Measurements from ENCODE around the gene RNASE7. TPM values are rescaled to one million over a fixed set of nuclear protein-coding genes. Genes with fewer than 3 reads are reported as not detected.
A peak's percentile ranks its signal among the peaks of the same experiment; 100 is the strongest.

Gene RNASE7
- total RNA-seq, 1 donor from 2014 or later, result not detected

- Mint-ChIP-seq H3K4me3 (ENCODE audit: unreplicated experiment) (no peak overlapping the region), H3K4me1 (ENCODE audit: low read depth, unreplicated experiment) (peaks cover 7% of the 10 kb centered on the region), H3K27ac (ENCODE audit: unreplicated experiment) (no peak overlapping the region), H3K9me3 (ENCODE audit: unreplicated experiment) (no peaks in the 10 kb centered on the region), H3K27me3 (ENCODE audit: low read depth, unreplicated experiment) (no peaks in the 10 kb centered on the region), H3K36me3 (ENCODE audit: low read depth, unreplicated experiment) (peaks cover 31% of the 10 kb centered on the region)
- Histone ChIP-seq H3K27ac (ENCODE audit: low read depth, low read length) (no peak overlapping the region), H3K27me3 (ENCODE audit: insufficient read depth, low read length) (no peaks in the 10 kb centered on the region), H3K9ac (ENCODE audit: low read length) (no peak overlapping the region), H3K4me2 (ENCODE audit: low read length) (no peak overlapping the region), H3K4me1 (ENCODE audit: insufficient read depth, low read length) (peaks cover 5% of the 10 kb centered on the region), H3K9me3 (ENCODE audit: insufficient read depth, low read depth, low read length) (no peaks in the 10 kb centered on the region), H3K4me3 (ENCODE audit: insufficient read depth, low read depth, low read length) (no peak overlapping the region), H3K36me3 (ENCODE audit: insufficient read depth, low read length) (peaks cover 68% of the 10 kb centered on the region), H3K79me2 (ENCODE audit: insufficient read depth, low read length) (peaks cover 38% of the 10 kb centered on the region), H2AFZ (ENCODE audit: low read depth, low read length) (no peak overlapping the region), H4K20me1 (ENCODE audit: insufficient read depth, low read length) (peaks cover 76% of the 10 kb centered on the region)
- FAIRE-seq, result no peak
- TF ChIP-seq EZH2 (IDR thresholded peaks at IDR 0.05; ENCODE audit: insufficient read depth, low read length) (no peak), CTCF (IDR thresholded peaks at IDR 0.05; ENCODE audit: insufficient read depth, low read depth, low read length) (no peak)
- no peak for DNase-seq (ENCODE audit: low read depth)
These were observed 35.5 kb downstream of the RNASE7 start for GRCh38 chr14:21077672-21078071.

GRCh38 chr14:21078287-21078686 lies 36.1 kb downstream of the RNASE7 start:
- Mint-ChIP-seq H3K27ac (ENCODE audit: unreplicated experiment) (no peak overlapping the region), H3K36me3 (ENCODE audit: low read depth, unreplicated experiment) (peaks cover 31% of the 10 kb centered on the region), H3K4me1 (ENCODE audit: low read depth, unreplicated experiment) (peaks cover 5% of the 10 kb centered on the region), H3K27me3 (ENCODE audit: low read depth, unreplicated experiment) (no peaks in the 10 kb centered on the region), H3K4me3 (ENCODE audit: unreplicated experiment) (peak overlapping the region; percentile 34), H3K9me3 (ENCODE audit: unreplicated experiment) (no peaks in the 10 kb centered on the region)
- DNase-seq (ENCODE audit: low read depth) (no peak), FAIRE-seq (no peak)
- no peaks in the 10 kb centered on the region for H3K27me3 ChIP-seq (ENCODE audit: insufficient read depth, low read length)
- no peaks in the 10 kb centered on the region for H3K4me1 ChIP-seq (ENCODE audit: insufficient read depth, low read length)
- H3K4me2 ChIP-seq (ENCODE audit: low read length), result no peak overlapping the region
- H3K9ac ChIP-seq (ENCODE audit: low read length), result no peak overlapping the region
- H2AFZ ChIP-seq (ENCODE audit: low read depth, low read length), result no peak overlapping the region
- H3K27ac ChIP-seq (ENCODE audit: low read depth, low read length), result no peak overlapping the region
- no peak overlapping the region for H3K4me3 ChIP-seq (ENCODE audit: insufficient read depth, low read depth, low read length)
- peaks cover 74% of the 10 kb centered on the region for H4K20me1 ChIP-seq (ENCODE audit: insufficient read depth, low read length)
- no peaks in the 10 kb centered on the region for H3K9me3 ChIP-seq (ENCODE audit: insufficient read depth, low read depth, low read length)
- TF ChIP-seq EZH2 (IDR thresholded peaks at IDR 0.05; ENCODE audit: insufficient read depth, low read length) (no peak), CTCF (IDR thresholded peaks at IDR 0.05; ENCODE audit: insufficient read depth, low read depth, low read length) (no peak)
- peaks cover 31% of the 10 kb centered on the region for H3K79me2 ChIP-seq (ENCODE audit: insufficient read depth, low read length)
- H3K36me3 ChIP-seq (ENCODE audit: insufficient read depth, low read length), result peaks cover 66% of the 10 kb centered on the region

GRCh38 chr14:21078726-21079125 lies 36.6 kb downstream of the RNASE7 start:
- H3K27me3 ChIP-seq (ENCODE audit: insufficient read depth, low read length), result no peaks in the 10 kb centered on the region
- H3K4me1 ChIP-seq (ENCODE audit: insufficient read depth, low read length), result no peaks in the 10 kb centered on the region
- Mint-ChIP-seq H3K4me1 (ENCODE audit: low read depth, unreplicated experiment) (peaks cover under 1% of the 10 kb centered on the region), H3K27me3 (ENCODE audit: low read depth, unreplicated experiment) (no peaks in the 10 kb centered on the region), H3K4me3 (ENCODE audit: unreplicated experiment) (no peak overlapping the region), H3K27ac (ENCODE audit: unreplicated experiment) (no peak overlapping the region), H3K36me3 (ENCODE audit: low read depth, unreplicated experiment) (peaks cover 28% of the 10 kb centered on the region), H3K9me3 (ENCODE audit: unreplicated experiment) (no peaks in the 10 kb centered on the region)
- H3K4me3 ChIP-seq (ENCODE audit: insufficient read depth, low read depth, low read length), result no peak overlapping the region
- no peak overlapping the region for H2AFZ ChIP-seq (ENCODE audit: low read depth, low read length)
- TF ChIP-seq CTCF (IDR thresholded peaks at IDR 0.05; ENCODE audit: insufficient read depth, low read depth, low read length) (no peak), EZH2 (IDR thresholded peaks at IDR 0.05; ENCODE audit: insufficient read depth, low read length) (no peak)
- H3K9ac ChIP-seq (ENCODE audit: low read length), result no peak overlapping the region
- no peak overlapping the region for H3K4me2 ChIP-seq (ENCODE audit: low read length)
- no peaks in the 10 kb centered on the region for H3K9me3 ChIP-seq (ENCODE audit: insufficient read depth, low read depth, low read length)
- H3K79me2 ChIP-seq (ENCODE audit: insufficient read depth, low read length), result peaks cover 27% of the 10 kb centered on the region
- peaks cover 69% of the 10 kb centered on the region for H4K20me1 ChIP-seq (ENCODE audit: insufficient read depth, low read length)
- no peak for DNase-seq (ENCODE audit: low read depth)
- peaks cover 62% of the 10 kb centered on the region for H3K36me3 ChIP-seq (ENCODE audit: insufficient read depth, low read length)
- FAIRE-seq, result no peak
- no peak overlapping the region for H3K27ac ChIP-seq (ENCODE audit: low read depth, low read length)

All from astrocyte (in vitro differentiated cells and primary cell).